Neural cell (in vitro differentiated cells): ENCODE results near the gene MAP3K7CL. TPM values are rescaled to one million over a fixed set of nuclear protein-coding genes. Genes with fewer than 3 reads are reported as not detected.

Source experiments
- H2AFZ ChIP-seq: fragments of 200-600, 300-800 bp; sonication (generic), shearing (Covaris generic); 2 replicates; pipeline ENCODE4 v1.6.0; 2014; ENCODE audit warnings: low read depth, mild to moderate bottlenecking, antibody characterized with exemption, low read length, moderate library complexity
- H3F3A ChIP-seq: fragments of 200-600 bp; shearing (Covaris generic); 2 replicates; pipeline ENCODE4 v1.6.1; 2016; ENCODE audit warnings: mild to moderate bottlenecking, moderate library complexity, mixed read lengths, antibody characterized with exemption, low read length; ENCODE audit not compliant: insufficient read depth, poor library complexity, severe bottlenecking
- H3K27ac ChIP-seq: fragments of 200-600, 300-800 bp; sonication (generic), shearing (Covaris generic); 2 replicates; pipeline ENCODE4 v1.5.1; 2014; ENCODE audit warnings: mild to moderate bottlenecking, low read length, moderate library complexity
- H3K27me3 ChIP-seq: fragments of 300-800, 200-600 bp; sonication (generic), shearing (Covaris generic); 2 replicates; pipeline ENCODE4 v1.6.0; 2014; ENCODE audit warnings: mild to moderate bottlenecking, low read depth, low read length, moderate library complexity; ENCODE audit not compliant: insufficient read depth
- H3K36me3 ChIP-seq: fragments of 300-800, 200-600 bp; sonication (generic), shearing (Covaris generic); 2 replicates; pipeline ENCODE4 v1.5.1; 2014; ENCODE audit warnings: mild to moderate bottlenecking, antibody characterized with exemption, low read length, moderate library complexity; ENCODE audit not compliant: insufficient read depth
- H3K4me2 ChIP-seq: fragments of 300-800, 200-600 bp; sonication (generic), shearing (Covaris generic); 2 replicates; pipeline ENCODE4 v1.6.0; 2014; ENCODE audit warnings: mild to moderate bottlenecking, low read length
- H3K4me3 ChIP-seq: fragments of 300-800, 200-600 bp; sonication (generic), shearing (Covaris generic); 2 replicates; pipeline ENCODE4 v1.5.1; 2014; ENCODE audit warnings: mild to moderate bottlenecking, low read length, moderate library complexity
- H3K79me2 ChIP-seq: fragments of 200-600 bp; shearing (Covaris generic); replicated peaks from 2 replicates; pipeline ENCODE4 v1.6.0; 2014; ENCODE audit warnings: mild to moderate bottlenecking, low read length, moderate library complexity; ENCODE audit not compliant: insufficient read depth
- H3K9ac ChIP-seq: fragments of 300-800, 200-600 bp; sonication (generic), shearing (Covaris generic); 2 replicates; pipeline ENCODE4 v1.6.1; 2016; ENCODE audit warnings: mild to moderate bottlenecking, low read length, mixed read lengths
- H3K9me2 ChIP-seq: fragments of 200-600 bp; shearing (Covaris generic); 2 replicates; pipeline ENCODE4 v1.6.1; 2016; ENCODE audit warnings: mild to moderate bottlenecking, low read length, mixed read lengths; ENCODE audit not compliant: insufficient read depth
- H3K9me3 ChIP-seq: fragments of 200-600, 300-800 bp; sonication (generic), shearing (Covaris generic); 2 replicates; pipeline ENCODE4 v1.6.1; 2016; ENCODE audit warnings: mild to moderate bottlenecking, mixed run types, low read length, moderate library complexity, mixed read lengths
- H4K20me1 ChIP-seq: fragments of 200-600 bp; shearing (Covaris generic); 2 replicates; pipeline ENCODE4 v1.6.1; 2016; ENCODE audit warnings: mild to moderate bottlenecking, mixed run types; ENCODE audit not compliant: insufficient read depth
- CTCF ChIP-seq: fragments of 450-650 bp; IDR thresholded peaks from 2 replicates; pipeline ENCODE4 v1.5.1; 2014; ENCODE audit warnings: antibody characterized with exemption, mild to moderate bottlenecking, moderate library complexity; ENCODE audit not compliant: poor library complexity, severe bottlenecking
- EP300 ChIP-seq: fragments of 450-650 bp; conservative IDR thresholded peaks from 2 replicates; pipeline ENCODE4 v1.6.1; 2014; ENCODE audit warnings: antibody characterized with exemption, mild to moderate bottlenecking, moderate library complexity; ENCODE audit not compliant: poor library complexity, severe bottlenecking
- EZH2 ChIP-seq: fragments of 200-600, 300-800 bp; shearing (Covaris generic), sonication (generic); IDR thresholded peaks from 2 replicates; pipeline ENCODE4 v1.6.1; 2014; ENCODE audit warnings: antibody characterized with exemption, low read length, borderline replicate concordance, mild to moderate bottlenecking; ENCODE audit not compliant: insufficient read depth, poor library complexity, severe bottlenecking
- MXI1 ChIP-seq: fragments of 450-650 bp; conservative IDR thresholded peaks from 2 replicates; pipeline ENCODE4 v1.6.1; 2014; ENCODE audit warnings: antibody characterized with exemption, mild to moderate bottlenecking; ENCODE audit not compliant: poor library complexity, severe bottlenecking
- POLR2AphosphoS5 ChIP-seq: IDR thresholded peaks from 2 replicates; pipeline ENCODE4 v1.6.1; 2012
- RAD21 ChIP-seq: fragments of 450-650 bp; conservative IDR thresholded peaks from 2 replicates; pipeline ENCODE4 v1.6.1; 2014; ENCODE audit warnings: antibody characterized with exemption, mild to moderate bottlenecking, moderate library complexity
- REST ChIP-seq: IDR thresholded peaks from 2 replicates; pipeline ENCODE4 v1.6.1; 2012; ENCODE audit warnings: borderline replicate concordance
- SMC3 ChIP-seq: fragments of 450-650 bp; conservative IDR thresholded peaks from 2 replicates; pipeline ENCODE4 v1.6.1; 2014; ENCODE audit warnings: antibody characterized with exemption, mild to moderate bottlenecking, moderate library complexity; ENCODE audit not compliant: poor library complexity
- TAF1 ChIP-seq: IDR thresholded peaks from 2 replicates; pipeline ENCODE4 v1.6.1; 2012; ENCODE audit warnings: low read depth
- polyA plus RNA-seq: library from polyadenylated mRNA; depleted of rRNA; stranded (reverse); fragments of >200 nt; gene quantifications from 2 replicates; pipeline ENCODE4 v1.2.3, GENCODE V29; 2014

The MAP3K7CL gene
- polyA plus RNA-seq, 1 donor from 2014 or later, result not detected

GRCh38 chr21:29175408-29176134 lies 45.1 kb downstream of the MAP3K7CL start:
- no peak overlapping the region for H2AFZ ChIP-seq
- TF ChIP-seq MXI1, result no peak
- TF ChIP-seq EZH2, result no peak
- no peak for TF ChIP-seq RAD21
- TF ChIP-seq TAF1, result no peak
- TF ChIP-seq CTCF, result no peak
- TF ChIP-seq POLR2AphosphoS5, result no peak
- no peaks in the 10 kb centered on the region for H3K9me3 ChIP-seq
- H3K4me3 ChIP-seq, result no peak overlapping the region
- no peaks in the 10 kb centered on the region for H3K9me2 ChIP-seq
- H3K4me2 ChIP-seq, result no peak overlapping the region
- no peak overlapping the region for H3K9ac ChIP-seq
- H3K27ac ChIP-seq, result no peak overlapping the region
- no peaks in the 10 kb centered on the region for H4K20me1 ChIP-seq
- H3F3A ChIP-seq, result no peaks in the 10 kb centered on the region
- H3K36me3 ChIP-seq, result no peaks in the 10 kb centered on the region
- H3K79me2 ChIP-seq, result no peaks in the 10 kb centered on the region
- H3K27me3 ChIP-seq, result no peaks in the 10 kb centered on the region

GRCh38 chr21:29176471-29177120 lies 46.2 kb downstream of the MAP3K7CL start:
- TF ChIP-seq RAD21 (no peak), TAF1 (no peak), SMC3 (no peak), REST (no peak), POLR2AphosphoS5 (no peak), CTCF (no peak), MXI1 (no peak), EZH2 (no peak), EP300 (no peak)

More at GRCh38 chr21:29176471-29177120, 46.2 kb downstream of the MAP3K7CL start:
- Histone ChIP-seq H3K27me3 (no peaks in the 10 kb centered on the region), H3K9ac (no peak overlapping the region), H3K27ac (no peak overlapping the region), H2AFZ (no peak overlapping the region), H3K9me3 (no peaks in the 10 kb centered on the region), H3K4me2 (no peak overlapping the region), H3K79me2 (no peaks in the 10 kb centered on the region), H3K36me3 (no peaks in the 10 kb centered on the region), H3K9me2 (no peaks in the 10 kb centered on the region), H3F3A (no peaks in the 10 kb centered on the region), H4K20me1 (no peaks in the 10 kb centered on the region), H3K4me3 (no peak overlapping the region)
